RWPE2 (cell line): ENCODE measurements around the gene SLX4.
"Not testable (repeated sequence)": the region's sequence is repeated elsewhere in the genome, so short reads cannot be mapped to it uniquely, and the experiment has no call there.

Source experiments
- ATAC-seq: fragments of 200-7000 bp; cut with Tn5 transposase; 3 replicates; pipeline ENCODE4 v1.9.1; 2021; ENCODE audit warnings: low read depth
- DNase-seq: peaks from one replicate; pipeline ENCODE4 v3.0.0-alpha.2; 2020; ENCODE audit warnings: low spot score
- H3K27ac ChIP-seq: fragments of 450-650 bp; 2 replicates; pipeline ENCODE4 v1.5.1; 2017; ENCODE audit warnings: mild to moderate bottlenecking; ENCODE audit not compliant: poor library complexity, severe bottlenecking
- H3K27me3 ChIP-seq: fragments of 250-450 bp; sonication (Bioruptor Pico); 2 replicates; pipeline ENCODE4 v1.5.1; 2021; ENCODE audit warnings: mild to moderate bottlenecking, moderate library complexity; ENCODE audit not compliant: insufficient read depth, poor library complexity, severe bottlenecking
- H3K36me3 ChIP-seq: fragments of 250-450 bp; sonication (Bioruptor Pico); 2 replicates; pipeline ENCODE4 v1.5.1; 2020; ENCODE audit warnings: low read depth, mild to moderate bottlenecking, moderate library complexity
- H3K4me1 ChIP-seq: fragments of 250-450 bp; sonication (Bioruptor Pico); 2 replicates; pipeline ENCODE4 v1.5.1; 2021; ENCODE audit warnings: mild to moderate bottlenecking, moderate library complexity; ENCODE audit not compliant: insufficient read depth, poor library complexity, severe bottlenecking
- H3K4me3 ChIP-seq: fragments of 250-450 bp; sonication (Bioruptor Pico); 2 replicates; pipeline ENCODE4 v1.5.1; 2021; ENCODE audit warnings: mild to moderate bottlenecking, moderate library complexity; ENCODE audit not compliant: severe bottlenecking
- H3K9me3 ChIP-seq: fragments of 250-450 bp; sonication (Bioruptor Pico); 2 replicates; pipeline ENCODE4 v1.5.1; 2021; ENCODE audit warnings: mild to moderate bottlenecking, moderate library complexity; ENCODE audit not compliant: severe bottlenecking
- TF ChIP-seq, protein P1 (sequence below): fragments of 450-650 bp; IDR thresholded peaks from one replicate; pipeline ENCODE4 v1.5.1; 2017; ENCODE audit warnings: mild to moderate bottlenecking, moderate library complexity; ENCODE audit not compliant: poor library complexity, severe bottlenecking

SLX4 gene, protein sequence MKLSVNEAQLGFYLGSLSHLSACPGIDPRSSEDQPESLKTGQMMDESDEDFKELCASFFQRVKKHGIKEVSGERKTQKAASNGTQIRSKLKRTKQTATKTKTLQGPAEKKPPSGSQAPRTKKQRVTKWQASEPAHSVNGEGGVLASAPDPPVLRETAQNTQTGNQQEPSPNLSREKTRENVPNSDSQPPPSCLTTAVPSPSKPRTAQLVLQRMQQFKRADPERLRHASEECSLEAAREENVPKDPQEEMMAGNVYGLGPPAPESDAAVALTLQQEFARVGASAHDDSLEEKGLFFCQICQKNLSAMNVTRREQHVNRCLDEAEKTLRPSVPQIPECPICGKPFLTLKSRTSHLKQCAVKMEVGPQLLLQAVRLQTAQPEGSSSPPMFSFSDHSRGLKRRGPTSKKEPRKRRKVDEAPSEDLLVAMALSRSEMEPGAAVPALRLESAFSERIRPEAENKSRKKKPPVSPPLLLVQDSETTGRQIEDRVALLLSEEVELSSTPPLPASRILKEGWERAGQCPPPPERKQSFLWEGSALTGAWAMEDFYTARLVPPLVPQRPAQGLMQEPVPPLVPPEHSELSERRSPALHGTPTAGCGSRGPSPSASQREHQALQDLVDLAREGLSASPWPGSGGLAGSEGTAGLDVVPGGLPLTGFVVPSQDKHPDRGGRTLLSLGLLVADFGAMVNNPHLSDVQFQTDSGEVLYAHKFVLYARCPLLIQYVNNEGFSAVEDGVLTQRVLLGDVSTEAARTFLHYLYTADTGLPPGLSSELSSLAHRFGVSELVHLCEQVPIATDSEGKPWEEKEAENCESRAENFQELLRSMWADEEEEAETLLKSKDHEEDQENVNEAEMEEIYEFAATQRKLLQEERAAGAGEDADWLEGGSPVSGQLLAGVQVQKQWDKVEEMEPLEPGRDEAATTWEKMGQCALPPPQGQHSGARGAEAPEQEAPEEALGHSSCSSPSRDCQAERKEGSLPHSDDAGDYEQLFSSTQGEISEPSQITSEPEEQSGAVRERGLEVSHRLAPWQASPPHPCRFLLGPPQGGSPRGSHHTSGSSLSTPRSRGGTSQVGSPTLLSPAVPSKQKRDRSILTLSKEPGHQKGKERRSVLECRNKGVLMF (N-terminal part only)

DNA sequence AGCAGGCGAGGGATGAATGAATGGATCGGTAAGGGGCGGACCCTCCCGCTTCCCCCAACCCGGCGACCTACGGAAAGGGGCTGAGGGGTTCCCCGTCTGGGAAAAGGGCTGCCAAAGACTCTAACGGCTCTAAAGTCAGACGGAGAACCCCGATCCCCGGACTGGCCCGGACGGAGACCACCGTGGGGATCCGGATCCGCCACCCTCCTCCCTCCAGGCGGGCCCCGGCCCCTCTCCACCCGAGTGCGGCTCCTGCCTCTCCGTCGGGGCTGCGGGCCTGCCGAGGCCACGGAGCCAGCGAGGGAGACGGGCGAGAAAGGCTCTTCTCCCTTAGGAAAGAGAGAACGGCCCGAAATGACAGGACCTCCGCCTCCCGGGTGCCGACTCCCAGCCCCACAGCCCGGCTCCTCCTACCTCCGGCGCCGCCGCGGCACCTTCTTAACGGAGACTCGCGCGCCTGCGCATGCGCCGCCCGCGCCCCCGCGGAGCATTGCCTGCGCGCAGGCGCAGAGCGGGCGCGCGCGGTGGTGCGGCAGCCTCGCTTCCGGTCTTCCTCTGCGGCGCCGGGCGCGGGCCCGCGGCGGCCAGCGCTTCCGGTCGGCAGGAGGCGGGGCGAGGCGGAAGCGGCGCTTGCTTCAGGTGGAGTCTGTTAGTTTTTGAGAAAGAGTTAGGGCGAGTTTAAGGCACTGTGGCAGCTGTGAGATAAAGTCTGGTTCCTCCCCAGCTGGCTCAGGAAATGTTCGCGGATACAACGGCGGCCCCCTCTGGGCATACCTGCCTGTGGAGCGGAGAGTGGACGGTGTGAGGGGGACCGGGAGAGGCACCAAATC lies at the start of gene SLX4:
SLX4 (minus strand) TSS at position 461 of the 830 bp plus-strand sequence. CDS start 2,642 bp downstream, outside the sequence.
- Histone ChIP-seq H3K36me3 (peaks cover 12% of the 10 kb centered on the region), H3K27me3 (no peaks in the 10 kb centered on the region), H3K4me1 (peaks cover 7% of the 10 kb centered on the region), H3K4me3 (peak within 1 kb of the TSS; percentile 97), H3K27ac (peak within 1 kb of the TSS; percentile 46), H3K9me3 (no peaks in the 10 kb centered on the region)
- DNase-seq (peak; percentile 85), ATAC-seq (peak; percentile 85)
- TF ChIP-seq, protein P1, sequence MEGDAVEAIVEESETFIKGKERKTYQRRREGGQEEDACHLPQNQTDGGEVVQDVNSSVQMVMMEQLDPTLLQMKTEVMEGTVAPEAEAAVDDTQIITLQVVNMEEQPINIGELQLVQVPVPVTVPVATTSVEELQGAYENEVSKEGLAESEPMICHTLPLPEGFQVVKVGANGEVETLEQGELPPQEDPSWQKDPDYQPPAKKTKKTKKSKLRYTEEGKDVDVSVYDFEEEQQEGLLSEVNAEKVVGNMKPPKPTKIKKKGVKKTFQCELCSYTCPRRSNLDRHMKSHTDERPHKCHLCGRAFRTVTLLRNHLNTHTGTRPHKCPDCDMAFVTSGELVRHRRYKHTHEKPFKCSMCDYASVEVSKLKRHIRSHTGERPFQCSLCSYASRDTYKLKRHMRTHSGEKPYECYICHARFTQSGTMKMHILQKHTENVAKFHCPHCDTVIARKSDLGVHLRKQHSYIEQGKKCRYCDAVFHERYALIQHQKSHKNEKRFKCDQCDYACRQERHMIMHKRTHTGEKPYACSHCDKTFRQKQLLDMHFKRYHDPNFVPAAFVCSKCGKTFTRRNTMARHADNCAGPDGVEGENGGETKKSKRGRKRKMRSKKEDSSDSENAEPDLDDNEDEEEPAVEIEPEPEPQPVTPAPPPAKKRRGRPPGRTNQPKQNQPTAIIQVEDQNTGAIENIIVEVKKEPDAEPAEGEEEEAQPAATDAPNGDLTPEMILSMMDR = no peak

- Histone ChIP-seq H3K4me1 (no peaks in the 10 kb centered on the region), H3K4me3 (no peak overlapping the region), H3K36me3 (peaks cover 68% of the 10 kb centered on the region), H3K27ac (no peak overlapping the region), H3K27me3 (no peaks in the 10 kb centered on the region), H3K9me3 (no peaks in the 10 kb centered on the region)
- no peak for ATAC-seq
- TF ChIP-seq, protein P1 = no peak
- no peak for DNase-seq
Measured at GRCh38 chr16:3659251-3659650, 47.8 kb upstream of the SLX4 start.

- ATAC-seq (peak; percentile 21; the same call in 2 of the 3 replicates), DNase-seq (peak; percentile 54)
- Histone ChIP-seq H3K27me3 (no peaks in the 10 kb centered on the region), H3K9me3 (no peaks in the 10 kb centered on the region), H3K27ac (no peak overlapping the region), H3K36me3 (peaks cover 47% of the 10 kb centered on the region), H3K4me1 (no peaks in the 10 kb centered on the region), H3K4me3 (no peak overlapping the region)
- TF ChIP-seq, protein P1 = no peak
Measured at GRCh38 chr16:3656491-3657468, 45.4 kb upstream of the SLX4 start.

- H3K4me3 ChIP-seq, H3K27ac ChIP-seq, DNase-seq, H3K9me3 ChIP-seq, ATAC-seq, H3K27me3 ChIP-seq, H3K4me1 ChIP-seq: not testable (repeated sequence)
- peaks cover 42% of the 10 kb centered on the region for H3K36me3 ChIP-seq
Measured at GRCh38 chr16:3656160-3656490, 44.7 kb upstream of the SLX4 start.
